Activated CD4-positive, alpha-beta T cell treated with anti-CD3 and anti-CD28 coated beads, Interleukin-2, amount 50 U/mL, for 1 hour (primary cell): ENCODE results near the gene TSPO2.
"Not testable (repeated sequence)": the region's sequence is repeated elsewhere in the genome, so short reads cannot be mapped to it uniquely, and the experiment has no call there.

Experiments used
- DNase-seq: peaks from one replicate; pipeline ENCODE4 v3.0.0-alpha.2; 2020

TSPO2 gene

GRCh38 chr6:41042226-41043055, at the start of gene TSPO2:
TSPO2 (plus strand) TSS chr6:41042467; CDS start chr6:41042986, 519 bp downstream.
- no peak for DNase-seq

GRCh38 chr6:40992746-40993145, 49.5 kb upstream of the TSPO2 start:
- DNase-seq, result no peak

- DNase-seq, result no peak
These were observed 45.6 kb upstream of the TSPO2 start for GRCh38 chr6:40996591-40997233.

- no peak for DNase-seq
These were observed 44.9 kb upstream of the TSPO2 start for GRCh38 chr6:40997234-40997957.

GRCh38 chr6:40998661-40999060, 43.6 kb upstream of the TSPO2 start:
- no peak for DNase-seq

GRCh38 chr6:40999569-40999968, 42.7 kb upstream of the TSPO2 start:
- no peak for DNase-seq

GRCh38 chr6:41000248-41000647, 42.0 kb upstream of the TSPO2 start:
- no peak for DNase-seq

GRCh38 chr6:41002168-41002567, 40.1 kb upstream of the TSPO2 start:
- DNase-seq, result no peak

GRCh38 chr6:41006217-41006616, 36.0 kb upstream of the TSPO2 start:
- DNase-seq, result peak; percentile 46

GRCh38 chr6:41006980-41007379, 35.3 kb upstream of the TSPO2 start:
- DNase-seq, result not testable (repeated sequence)

- no peak for DNase-seq
These were observed 34.3 kb upstream of the TSPO2 start for GRCh38 chr6:41008011-41008410.

GRCh38 chr6:41009669-41010068, 32.6 kb upstream of the TSPO2 start:
- DNase-seq, result no peak

GRCh38 chr6:41011673-41012072, 30.6 kb upstream of the TSPO2 start:
- no peak for DNase-seq

GRCh38 chr6:41013466-41014153, 28.7 kb upstream of the TSPO2 start:
- DNase-seq, result no peak

- no peak for DNase-seq
These were observed 27.5 kb upstream of the TSPO2 start for GRCh38 chr6:41014780-41015179.

- not testable (repeated sequence) for DNase-seq
These were observed 26.4 kb upstream of the TSPO2 start for GRCh38 chr6:41015860-41016259.

- no peak for DNase-seq
These were observed 24.6 kb upstream of the TSPO2 start for GRCh38 chr6:41017663-41018062.

GRCh38 chr6:41021832-41022231, 20.4 kb upstream of the TSPO2 start:
- no peak for DNase-seq

- DNase-seq, result no peak
These were observed 20.0 kb upstream of the TSPO2 start for GRCh38 chr6:41022294-41022693.

GRCh38 chr6:41023114-41023513, 19.2 kb upstream of the TSPO2 start:
- no peak for DNase-seq

- no peak for DNase-seq
These were observed 16.2 kb upstream of the TSPO2 start for GRCh38 chr6:41025966-41026530.

GRCh38 chr6:41027241-41027640, 15.0 kb upstream of the TSPO2 start:
- DNase-seq, result no peak
